SK-N-SH (cell line): Measurements from ENCODE around the gene TCHP. TPM values are rescaled to one million over a fixed set of nuclear protein-coding genes. Genes with fewer than 3 reads are reported as not detected.

ENCODE experiments used
- CTCF ChIA-PET: fragments of 300-600, 350-600 bp; formaldehyde crosslinking; extraction: SDS; loops from one replicate; lab custom pipeline; 2021; lab: Yijun Ruan, JAX
- POLR2A ChIA-PET: fragments of 350-600 bp; sonication (Branson Sonifier 250); formaldehyde crosslinking; extraction: SDS; loops from one replicate; lab custom pipeline; 2020; ENCODE audit warnings: antibody characterized with exemption, inconsistent platforms; lab: Yijun Ruan, JAX
- DNase-seq: peaks from one replicate; pipeline ENCODE4 v3.0.0; 2012
- H2AFZ ChIP-seq: fragments of 200-600 bp; sonication (generic); 2 replicates; pipeline ENCODE4 v1.8.1; 2016; ENCODE audit warnings: antibody characterized with exemption, mild to moderate bottlenecking, low read depth
- H3F3A ChIP-seq: fragments of 200-600 bp; sonication (generic); replicated peaks from 2 replicates; pipeline ENCODE3; 2016; ENCODE audit warnings: antibody characterized with exemption, mild to moderate bottlenecking; ENCODE audit not compliant: insufficient read depth
- H3K27ac ChIP-seq, 2 experiments: fragments of 200-500 bp in 1 of 2; fragments of 200-600 bp in 1 of 2; sonication (Bioruptor generic) in 1 of 2; sonication (generic), shearing (Covaris generic) in 1 of 2; 2 replicates each; pipeline versions ENCODE4 v1.5.1 to v1.6.1; 2014 to 2016; ENCODE audit warnings: low read depth in 2 of 2, inconsistent platforms in 1 of 2, low read length in 1 of 2, mild to moderate bottlenecking in 1 of 2, mixed read lengths in 1 of 2
- H3K27me3 ChIP-seq: fragments of 200-600 bp; sonication (generic), shearing (Covaris generic); 2 replicates; pipeline ENCODE4 v1.6.1; 2016; ENCODE audit warnings: mixed run types; ENCODE audit not compliant: insufficient read depth
- H3K36me3 ChIP-seq, 2 experiments: fragments of 200-500 bp in 1 of 2; fragments of 200-600 bp in 1 of 2; sonication (Bioruptor generic) in 1 of 2; sonication (generic) in 1 of 2; replicated peaks in 1 of 2; 2 replicates each; pipeline versions ENCODE3 to v1.5.1; 2014 to 2016; ENCODE audit warnings: low read length in 1 of 2, mild to moderate bottlenecking in 1 of 2; ENCODE audit not compliant: insufficient read depth in 2 of 2, control insufficient read depth in 1 of 2
- H3K4me1 ChIP-seq, 2 experiments: fragments of 200-500 bp in 1 of 2; fragments of 200-600 bp in 1 of 2; sonication (Bioruptor generic) in 1 of 2; sonication (generic), shearing (Covaris generic) in 1 of 2; 2 replicates each; pipeline versions ENCODE4 v1.5.1 to v1.6.1; 2014 to 2016; ENCODE audit warnings: low read depth in 1 of 2, low read length in 1 of 2, mixed run types in 1 of 2; ENCODE audit not compliant: insufficient read depth in 2 of 2, control insufficient read depth in 1 of 2
- H3K4me2 ChIP-seq: fragments of 200-600 bp; sonication (generic), shearing (Covaris generic); 2 replicates; pipeline ENCODE4 v1.6.1; 2017; ENCODE audit warnings: mixed run types
- H3K4me3 ChIP-seq, 2 experiments: fragments of 200-500 bp in 1 of 2; fragments of 200-600 bp in 1 of 2; sonication (Bioruptor generic) in 1 of 2; sonication (generic), shearing (Covaris generic) in 1 of 2; 2 replicates each; pipeline versions ENCODE4 v1.5.1 to v1.8.1; 2014 to 2016; ENCODE audit warnings: low read depth in 2 of 2, inconsistent platforms in 1 of 2, low read length in 1 of 2, mild to moderate bottlenecking in 1 of 2, mixed read lengths in 1 of 2, moderate library complexity in 1 of 2
- H3K79me2 ChIP-seq: fragments of 200-600 bp; sonication (generic); 2 replicates; pipeline ENCODE4 v1.8.1; 2017; ENCODE audit warnings: mild to moderate bottlenecking; ENCODE audit not compliant: insufficient read depth
- H3K9ac ChIP-seq: fragments of 200-600 bp; sonication (generic); 2 replicates; pipeline ENCODE4 v1.6.1; 2017; ENCODE audit warnings: mixed run types
- H3K9me2 ChIP-seq: fragments of 200-600 bp; sonication (generic); 2 replicates; pipeline ENCODE4 v1.6.1; 2017; ENCODE audit warnings: mixed run types
- H3K9me3 ChIP-seq: fragments of 200-600 bp; sonication (generic); 2 replicates; pipeline ENCODE4 v1.6.1; 2017; ENCODE audit warnings: mixed run types, mild to moderate bottlenecking, moderate library complexity
- H4K20me1 ChIP-seq: fragments of 200-600 bp; sonication (generic); 2 replicates; pipeline ENCODE4 v1.6.1; 2017; ENCODE audit warnings: mild to moderate bottlenecking, mixed run types; ENCODE audit not compliant: insufficient read depth
- CHD2 ChIP-seq: fragments of 150-350 bp; IDR thresholded peaks from 2 replicates; pipeline ENCODE4 v1.6.1; 2018; ENCODE audit warnings: low read length; ENCODE audit not compliant: partially characterized antibody
- EP300 ChIP-seq, 2 experiments: IDR thresholded peaks; 2 replicates each; pipeline versions ENCODE4 v1.4.0 to v1.6.1; 2012; ENCODE audit warnings: borderline replicate concordance in 1 of 2, low read depth in 1 of 2, low read length in 1 of 2
- FOXJ3 ChIP-seq: sonication (generic); formaldehyde crosslinking; IDR thresholded peaks from 2 replicates; pipeline ENCODE4 v1.5.1; 2020; ENCODE audit warnings: mild to moderate bottlenecking, missing genetic modification reagents
- GABPA ChIP-seq: IDR thresholded peaks from 2 replicates; pipeline ENCODE4 v1.4.0; 2012; ENCODE audit warnings: low read depth, mild to moderate bottlenecking
- GATA2 ChIP-seq: sonication (generic); formaldehyde crosslinking; IDR thresholded peaks from 2 replicates; pipeline ENCODE4 v1.5.0; 2020; ENCODE audit warnings: mild to moderate bottlenecking, missing genetic modification reagents
- MXI1 ChIP-seq: IDR thresholded peaks from 2 replicates; pipeline ENCODE4 v1.6.1; 2012; ENCODE audit warnings: mild to moderate bottlenecking, low read depth, low read length, improper control_type of control experiment
- NFIC ChIP-seq: IDR thresholded peaks from 2 replicates; pipeline ENCODE4 v1.4.0; 2012; ENCODE audit warnings: borderline replicate concordance
- NRF1 ChIP-seq: IDR thresholded peaks from 2 replicates; pipeline ENCODE4 v1.6.1; 2012; ENCODE audit warnings: low read depth, mild to moderate bottlenecking, low read length
- POLR2AphosphoS5 ChIP-seq: IDR thresholded peaks from 2 replicates; pipeline ENCODE4 v1.6.1; 2012; ENCODE audit warnings: low read depth, low read length
- RXRA ChIP-seq: IDR thresholded peaks from 2 replicates; pipeline ENCODE4 v1.4.0; 2012; ENCODE audit warnings: low read depth, mild to moderate bottlenecking, borderline replicate concordance
- SIN3A ChIP-seq: IDR thresholded peaks from 2 replicates; pipeline ENCODE4 v1.6.1; 2012; ENCODE audit warnings: low read depth, mild to moderate bottlenecking, low read length, moderate library complexity, borderline replicate concordance
- SMC3 ChIP-seq: IDR thresholded peaks from 2 replicates; pipeline ENCODE4 v1.6.1; 2012; ENCODE audit warnings: low read depth, low read length, improper control_type of control experiment
- TCF12 ChIP-seq: IDR thresholded peaks from 2 replicates; pipeline ENCODE4 v1.4.0; 2012
- TEAD4 ChIP-seq: IDR thresholded peaks from 2 replicates; pipeline ENCODE4 v1.4.0; 2012; ENCODE audit warnings: mild to moderate bottlenecking, borderline replicate concordance; ENCODE audit not compliant: insufficient read depth
- WGBS: methylation state at CpG from one replicate; pipeline ENCODE4 v1.1.6; 2017; ENCODE audit warnings: low lambda C conversion rate; 5-methylcytosine and 5-hydroxymethylcytosine counted together
- polyA plus RNA-seq, 3 experiments: library from polyadenylated mRNA; depleted of rRNA; stranded (reverse); fragments of >200 nt; gene quantifications; 2 replicates each; pipeline ENCODE4 v1.2.3, GENCODE V29; 2012
- TF ChIP-seq, protein P1 (sequence below): IDR thresholded peaks from 2 replicates; pipeline ENCODE4; 2012
- TF ChIP-seq, protein P2 (sequence below): IDR thresholded peaks from 2 replicates; pipeline ENCODE4 v1.4.0; 2012; ENCODE audit warnings: low read depth
- TF ChIP-seq, protein P3 (sequence below): IDR thresholded peaks from 2 replicates; pipeline ENCODE4 v1.4.0; 2012; ENCODE audit warnings: low read depth, borderline replicate concordance
- TF ChIP-seq, protein P4 (sequence below): fragments of 150-350 bp; IDR thresholded peaks from 2 replicates; pipeline ENCODE4 v1.6.1; 2017; ENCODE audit warnings: antibody characterized with exemption, low read length, low read depth, borderline replicate concordance

Gene TCHP
- polyA plus RNA-seq, 1 of the 3 experiments (the other 2 are of a cell fraction): 37.3 TPM

DNA sequence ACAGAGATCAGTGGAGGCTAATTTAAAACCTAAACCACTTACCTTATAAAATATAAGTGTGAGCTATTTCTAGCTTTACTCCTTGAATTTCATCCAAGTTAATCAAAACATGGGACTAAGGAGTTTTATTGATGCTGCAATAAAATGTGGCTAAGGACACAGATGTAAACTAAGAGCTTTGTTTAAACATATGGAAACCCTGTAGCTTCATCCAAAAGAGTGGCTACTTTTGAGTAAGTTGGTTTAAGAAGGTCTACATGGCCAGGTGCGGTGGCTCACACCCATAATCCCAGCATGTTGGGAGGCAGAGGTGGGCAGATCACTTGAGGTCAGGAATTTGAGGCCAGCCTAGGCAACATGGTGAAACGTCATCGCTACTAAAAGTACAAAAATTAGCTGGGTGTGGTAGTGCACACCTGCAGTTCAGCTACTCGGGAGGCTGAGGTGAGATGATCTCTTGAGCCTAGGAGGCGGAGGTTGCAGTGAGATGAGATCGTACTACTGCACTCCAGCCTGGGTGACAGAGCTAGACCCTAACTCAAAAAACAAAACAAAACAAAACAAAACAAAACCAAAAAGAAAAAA is 40.4 kb downstream of the TCHP start:
- no peak overlapping the region for H3K9ac ChIP-seq
- no peak overlapping the region for H3K4me3 ChIP-seq
- no peaks in the 10 kb centered on the region for H3F3A ChIP-seq
- H4K20me1 ChIP-seq: no peaks in the 10 kb centered on the region
- no peak for DNase-seq
- POLR2A ChIA-PET: interaction anchor here (0.6 kb wide), 1 partner anchor 15 kb away, joined by 4 read pairs; no protein-coding TSS in a partner anchor
- no peak overlapping the region for H3K27ac ChIP-seq
- no peaks in the 10 kb centered on the region for H3K27me3 ChIP-seq
- no peaks in the 10 kb centered on the region for H3K79me2 ChIP-seq
- no peaks in the 10 kb centered on the region for H3K4me1 ChIP-seq
- peaks cover 27 to 40% of the 10 kb centered on the region in 2 experiments for H3K36me3 ChIP-seq
- H2AFZ ChIP-seq: no peak overlapping the region
- TF ChIP-seq, protein P1, sequence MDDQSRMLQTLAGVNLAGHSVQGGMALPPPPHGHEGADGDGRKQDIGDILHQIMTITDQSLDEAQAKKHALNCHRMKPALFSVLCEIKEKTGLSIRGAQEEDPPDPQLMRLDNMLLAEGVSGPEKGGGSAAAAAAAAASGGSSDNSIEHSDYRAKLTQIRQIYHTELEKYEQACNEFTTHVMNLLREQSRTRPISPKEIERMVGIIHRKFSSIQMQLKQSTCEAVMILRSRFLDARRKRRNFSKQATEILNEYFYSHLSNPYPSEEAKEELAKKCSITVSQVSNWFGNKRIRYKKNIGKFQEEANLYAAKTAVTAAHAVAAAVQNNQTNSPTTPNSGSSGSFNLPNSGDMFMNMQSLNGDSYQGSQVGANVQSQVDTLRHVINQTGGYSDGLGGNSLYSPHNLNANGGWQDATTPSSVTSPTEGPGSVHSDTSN: no peak
- TF ChIP-seq FOXJ3 (CRISPR knock-in tag) (no peak), SIN3A (no peak), RXRA (no peak), TCF12 (no peak), GABPA (no peak)
- no peaks in the 10 kb centered on the region for H3K9me2 ChIP-seq
- H3K4me2 ChIP-seq: no peak overlapping the region
- CTCF ChIA-PET: interaction anchor here (1.0 to 1.3 kb wide), 2 partner anchors 12 to 20 kb away, joined by 3 read pairs; no protein-coding TSS in a partner anchor
- H3K9me3 ChIP-seq: no peaks in the 10 kb centered on the region
- 98% methylated on average over 6 of the region's 6 CpGs for WGBS

DNA sequence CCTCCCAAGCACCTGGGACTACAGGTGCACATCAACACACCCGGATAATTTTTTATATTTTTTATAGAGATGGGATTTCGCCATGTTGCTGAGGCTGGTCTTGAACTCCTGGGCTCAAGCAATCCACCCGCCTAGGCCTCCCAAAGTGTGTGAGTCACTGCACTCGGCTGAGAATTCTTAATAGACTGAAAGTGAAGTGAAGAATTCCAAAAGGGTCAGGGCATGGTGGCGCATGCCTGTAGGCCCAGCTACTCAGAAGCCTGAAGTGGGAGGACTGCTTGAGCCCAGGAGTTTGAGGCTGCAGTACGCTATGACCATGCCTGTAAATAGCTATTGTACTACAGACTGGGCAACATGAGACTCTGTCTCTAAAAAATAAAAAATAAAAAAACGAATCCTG is 43.7 kb downstream of the TCHP start:
- H3K27me3 ChIP-seq: no peaks in the 10 kb centered on the region
- H2AFZ ChIP-seq: no peak overlapping the region
- H3K4me3 ChIP-seq: no peak overlapping the region
- H3K4me1 ChIP-seq: peaks cover 5 to 21% of the 10 kb centered on the region in 2 experiments
- H3K4me2 ChIP-seq: no peak overlapping the region
- no peak for TF ChIP-seq SIN3A
- TF ChIP-seq SMC3: no peak
- TF ChIP-seq NRF1: no peak
- TF ChIP-seq NFIC: no peak
- TF ChIP-seq, protein P2, sequence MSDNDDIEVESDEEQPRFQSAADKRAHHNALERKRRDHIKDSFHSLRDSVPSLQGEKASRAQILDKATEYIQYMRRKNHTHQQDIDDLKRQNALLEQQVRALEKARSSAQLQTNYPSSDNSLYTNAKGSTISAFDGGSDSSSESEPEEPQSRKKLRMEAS: no peak
- TF ChIP-seq FOXJ3 (CRISPR knock-in tag): no peak
- TF ChIP-seq GATA2: no peak
- no peak for TF ChIP-seq EP300 (IDR thresholded peaks at IDR 0.05; ENCODE audit: borderline replicate concordance in 1 of 2, low read depth in 1 of 2, low read length in 1 of 2)
- no peak for TF ChIP-seq CHD2
- no peak for TF ChIP-seq MXI1
- no peak for TF ChIP-seq POLR2AphosphoS5
- TF ChIP-seq, protein P3, sequence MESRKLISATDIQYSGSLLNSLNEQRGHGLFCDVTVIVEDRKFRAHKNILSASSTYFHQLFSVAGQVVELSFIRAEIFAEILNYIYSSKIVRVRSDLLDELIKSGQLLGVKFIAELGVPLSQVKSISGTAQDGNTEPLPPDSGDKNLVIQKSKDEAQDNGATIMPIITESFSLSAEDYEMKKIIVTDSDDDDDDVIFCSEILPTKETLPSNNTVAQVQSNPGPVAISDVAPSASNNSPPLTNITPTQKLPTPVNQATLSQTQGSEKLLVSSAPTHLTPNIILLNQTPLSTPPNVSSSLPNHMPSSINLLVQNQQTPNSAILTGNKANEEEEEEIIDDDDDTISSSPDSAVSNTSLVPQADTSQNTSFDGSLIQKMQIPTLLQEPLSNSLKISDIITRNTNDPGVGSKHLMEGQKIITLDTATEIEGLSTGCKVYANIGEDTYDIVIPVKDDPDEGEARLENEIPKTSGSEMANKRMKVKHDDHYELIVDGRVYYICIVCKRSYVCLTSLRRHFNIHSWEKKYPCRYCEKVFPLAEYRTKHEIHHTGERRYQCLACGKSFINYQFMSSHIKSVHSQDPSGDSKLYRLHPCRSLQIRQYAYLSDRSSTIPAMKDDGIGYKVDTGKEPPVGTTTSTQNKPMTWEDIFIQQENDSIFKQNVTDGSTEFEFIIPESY: no peak
- TF ChIP-seq, protein P4, sequence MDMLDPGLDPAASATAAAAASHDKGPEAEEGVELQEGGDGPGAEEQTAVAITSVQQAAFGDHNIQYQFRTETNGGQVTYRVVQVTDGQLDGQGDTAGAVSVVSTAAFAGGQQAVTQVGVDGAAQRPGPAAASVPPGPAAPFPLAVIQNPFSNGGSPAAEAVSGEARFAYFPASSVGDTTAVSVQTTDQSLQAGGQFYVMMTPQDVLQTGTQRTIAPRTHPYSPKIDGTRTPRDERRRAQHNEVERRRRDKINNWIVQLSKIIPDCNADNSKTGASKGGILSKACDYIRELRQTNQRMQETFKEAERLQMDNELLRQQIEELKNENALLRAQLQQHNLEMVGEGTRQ: no peak
- no peak for TF ChIP-seq GABPA
- no peak for TF ChIP-seq TEAD4
- TF ChIP-seq, all 33 proteins: peak for 0
- POLR2A ChIA-PET: interaction anchor here (0.6 kb wide), 1 partner anchor 16 kb away, joined by 3 read pairs; no protein-coding TSS in a partner anchor
- Histone ChIP-seq H3K9me2 (no peaks in the 10 kb centered on the region), H3K9me3 (no peaks in the 10 kb centered on the region), H3K79me2 (no peaks in the 10 kb centered on the region), H3K27ac (no peak overlapping the region), H3K9ac (no peak overlapping the region), H3K36me3 (peaks cover 18 to 39% of the 10 kb centered on the region in 2 experiments), H3F3A (peaks cover 4% of the 10 kb centered on the region), H4K20me1 (no peaks in the 10 kb centered on the region)
- 84% methylated on average over 7 of the region's 7 CpGs for WGBS
- DNase-seq: no peak
- CTCF ChIA-PET: interaction anchor here (0.8 kb wide), 1 partner anchor 550 kb away, joined by 3 read pairs; no protein-coding TSS in a partner anchor
